ENCODE data around the gene BANK1.

GRCh38 chr4:101785486-101785885, 5.0 kb upstream of the BANK1 start:
- TF ChIP-seq CTCF (IDR thresholded peaks at IDR 0.05; ENCODE audit: insufficient read depth, low read length): no peak
- TF ChIP-seq REST (IDR thresholded peaks at IDR 0.05; ENCODE audit: insufficient replicate concordance, low read depth): no peak

Measured in HL-60 (cell line).